ENCODE results near the gene MRGPRE.

- no peak for TF ChIP-seq POLR2AphosphoS5 (IDR thresholded peaks at IDR 0.05)
- TF ChIP-seq CTCF (IDR thresholded peaks at IDR 0.05), result no peak
- no peak for TF ChIP-seq POLR2A (IDR thresholded peaks at IDR 0.05; ENCODE audit: low read depth)
- no peak for TF ChIP-seq EP300 (IDR thresholded peaks at IDR 0.05)
These were observed 33.4 kb downstream of the MRGPRE start for GRCh38 chr11:3198815-3199214.
